ENCODE results near the gene DAB1.

DAB1 gene

DNA sequence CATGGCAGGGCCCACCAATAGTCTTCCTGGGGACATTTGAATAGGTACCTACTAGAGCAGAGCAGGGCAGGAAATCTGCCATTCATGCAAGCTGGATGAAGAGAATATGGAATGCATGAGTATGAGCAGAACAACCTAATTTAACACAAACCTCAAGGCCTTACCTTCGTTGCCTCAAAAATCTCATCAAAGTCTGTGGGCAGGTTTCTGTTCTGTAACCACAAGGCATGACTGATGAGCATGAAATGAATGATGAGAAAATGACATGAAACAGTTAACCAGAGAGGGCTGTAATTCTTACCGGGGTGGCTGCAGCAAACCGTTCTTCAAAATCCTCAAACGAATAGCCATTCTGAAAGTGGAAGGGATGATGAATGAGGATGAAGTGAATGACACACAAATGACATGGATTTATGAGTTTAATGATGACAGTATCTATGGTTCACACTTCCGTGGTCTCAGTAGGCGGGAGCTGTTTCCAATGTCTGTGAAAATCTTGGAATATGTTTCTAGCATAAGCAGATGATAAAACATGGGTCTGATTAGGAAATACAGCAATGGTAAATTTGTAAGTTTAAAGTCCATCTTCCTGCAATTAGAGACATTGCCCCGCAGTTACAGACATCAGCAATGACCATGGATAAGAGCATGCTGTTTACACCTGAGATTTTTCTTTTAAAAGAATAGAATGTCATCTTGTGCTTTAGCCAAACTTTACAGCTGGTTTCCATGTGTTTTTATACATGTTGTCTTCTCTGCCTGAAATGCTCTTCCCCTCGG, 390.4 kb downstream of the DAB1 start:
- no peak overlapping the region for H3K4me3 ChIP-seq (ENCODE audit: control insufficient read depth in 1 of 7, extremely low read depth in 1 of 7, insufficient read depth in 4 of 7, low read depth in 2 of 7, low read length in 6 of 7)
- H3K27me3 ChIP-seq (replicated peaks in 2 of 5; ENCODE audit: control insufficient read depth in 4 of 5, insufficient read depth in 5 of 5, low read length in 4 of 5): peaks cover 0 to 2% (median 0%) of the 10 kb centered on the region in 5 experiments
- no peak overlapping the region for H3K27ac ChIP-seq (ENCODE audit: insufficient read depth in 1 of 2, low read depth in 1 of 2, low read length in 2 of 2, poor library complexity in 1 of 2, severe bottlenecking in 2 of 2)
- ChIA-PET CTCF (no interaction called here), POLR2A (no interaction called here)
- WGBS (ENCODE audit: insufficient coverage): 84% methylated on average over 5 of the region's 8 CpGs
- no peak for DNase-seq
- no peaks in the 10 kb centered on the region for H3K36me3 ChIP-seq (ENCODE audit: control insufficient read depth in 4 of 4, insufficient read depth in 4 of 4, low read length in 3 of 4)
- H3K9me3 ChIP-seq (ENCODE audit: control extremely low read depth in 1 of 5, control insufficient read depth in 4 of 5, insufficient read depth in 2 of 5, low read depth in 1 of 5, low read length in 4 of 5): peaks cover 0 to 5% (median 2%) of the 10 kb centered on the region in 5 experiments
- no peaks in the 10 kb centered on the region for H3K4me1 ChIP-seq (ENCODE audit: control extremely low read depth in 1 of 4, control insufficient read depth in 4 of 4, insufficient read depth in 4 of 4, low read length in 3 of 4)

- H3K4me3 ChIP-seq (ENCODE audit: control insufficient read depth in 1 of 7, extremely low read depth in 1 of 7, insufficient read depth in 4 of 7, low read depth in 2 of 7, low read length in 6 of 7): no peak overlapping the region
- DNase-seq: no peak
Measured at GRCh38 chr1:57026624-57027354, 397.1 kb downstream of the DAB1 start.

DNA sequence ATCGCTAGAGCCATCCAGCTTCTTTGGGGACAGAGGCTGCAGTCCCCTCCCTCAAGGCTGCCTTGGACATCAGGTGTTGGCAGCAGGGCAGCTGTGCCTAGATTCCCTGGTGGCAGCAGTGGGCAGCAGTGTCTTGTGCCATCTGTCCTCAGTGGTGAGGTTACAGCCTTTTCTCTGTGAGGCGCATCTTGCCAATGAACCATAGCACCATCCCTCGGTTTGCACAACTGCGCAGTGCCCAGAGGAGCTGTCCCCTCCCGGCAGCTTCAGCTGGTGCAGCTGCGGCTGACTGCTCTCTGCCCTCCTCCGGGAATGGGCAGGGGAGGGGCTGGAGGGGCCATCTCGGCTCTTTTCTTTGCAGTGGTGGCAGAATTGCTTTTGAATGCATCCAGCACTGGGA, 399.0 kb downstream of the DAB1 start:
- 80% methylated on average over 6 of the region's 8 CpGs for whole genome bisulfite sequencing (ENCODE audit: insufficient coverage)
- Histone ChIP-seq H3K4me1 (ENCODE audit: control extremely low read depth in 1 of 4, control insufficient read depth in 4 of 4, insufficient read depth in 4 of 4, low read length in 3 of 4) (no peaks in the 10 kb centered on the region), H3K27ac (ENCODE audit: insufficient read depth in 1 of 2, low read depth in 1 of 2, low read length in 2 of 2, poor library complexity in 1 of 2, severe bottlenecking in 2 of 2) (no peak overlapping the region), H3K36me3 (ENCODE audit: control insufficient read depth in 4 of 4, insufficient read depth in 4 of 4, low read length in 3 of 4) (no peaks in the 10 kb centered on the region), H3K27me3 (replicated peaks in 2 of 5; ENCODE audit: control insufficient read depth in 4 of 5, insufficient read depth in 5 of 5, low read length in 4 of 5) (peaks cover 0 to 6% (median 0%) of the 10 kb centered on the region in 5 experiments), H3K4me3 (ENCODE audit: control insufficient read depth in 1 of 7, extremely low read depth in 1 of 7, insufficient read depth in 4 of 7, low read depth in 2 of 7, low read length in 6 of 7) (no peak overlapping the region), H3K9me3 (ENCODE audit: control extremely low read depth in 1 of 5, control insufficient read depth in 4 of 5, insufficient read depth in 2 of 5, low read depth in 1 of 5, low read length in 4 of 5) (peaks cover 0 to 5% (median 1%) of the 10 kb centered on the region in 5 experiments)
- CTCF ChIA-PET: no interaction called here
- POLR2A ChIA-PET: no interaction called here
- no peak for DNase-seq

More at GRCh38 chr1:57026624-57027354, 397.1 kb downstream of the DAB1 start:
- Histone ChIP-seq H3K9me3 (ENCODE audit: control extremely low read depth in 1 of 5, control insufficient read depth in 4 of 5, insufficient read depth in 2 of 5, low read depth in 1 of 5, low read length in 4 of 5) (peaks cover 0 to 5% (median 2%) of the 10 kb centered on the region in 5 experiments), H3K4me1 (ENCODE audit: control extremely low read depth in 1 of 4, control insufficient read depth in 4 of 4, insufficient read depth in 4 of 4, low read length in 3 of 4) (no peaks in the 10 kb centered on the region), H3K27me3 (replicated peaks in 2 of 5; ENCODE audit: control insufficient read depth in 4 of 5, insufficient read depth in 5 of 5, low read length in 4 of 5) (peaks cover 0 to 6% (median 0%) of the 10 kb centered on the region in 5 experiments), H3K36me3 (ENCODE audit: control insufficient read depth in 4 of 4, insufficient read depth in 4 of 4, low read length in 3 of 4) (no peaks in the 10 kb centered on the region), H3K27ac (ENCODE audit: insufficient read depth in 1 of 2, low read depth in 1 of 2, low read length in 2 of 2, poor library complexity in 1 of 2, severe bottlenecking in 2 of 2) (no peak overlapping the region)
- CTCF ChIA-PET: no interaction called here
- POLR2A ChIA-PET: no interaction called here
- WGBS (ENCODE audit: insufficient coverage): 88% methylated on average over 4 of the region's 4 CpGs

DNA sequence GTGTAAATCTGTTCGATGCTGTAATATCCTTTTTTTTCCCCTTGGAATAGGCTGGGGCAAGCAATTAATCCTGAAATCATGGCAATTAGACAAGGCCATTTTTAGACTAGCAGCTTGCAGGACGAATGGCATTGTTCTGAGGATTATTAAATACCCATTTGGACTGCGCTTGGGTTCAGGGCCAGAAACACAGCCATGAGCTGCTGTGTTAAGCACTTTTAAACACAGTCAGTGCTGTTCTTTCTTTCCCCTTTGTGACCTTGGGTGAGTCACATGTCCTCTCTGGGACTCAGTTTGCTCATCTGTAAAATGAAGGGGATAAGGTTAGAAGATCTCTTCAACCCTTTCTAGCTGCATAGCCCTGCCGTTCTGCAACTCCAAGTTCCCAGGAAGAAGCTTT, 399.4 kb downstream of the DAB1 start:
- CTCF ChIA-PET: no interaction called here
- DNase-seq: no peak
- peaks cover 0 to 4% (median 1%) of the 10 kb centered on the region in 5 experiments for H3K9me3 ChIP-seq (ENCODE audit: control extremely low read depth in 1 of 5, control insufficient read depth in 4 of 5, insufficient read depth in 2 of 5, low read depth in 1 of 5, low read length in 4 of 5)
- H3K4me3 ChIP-seq (ENCODE audit: control insufficient read depth in 1 of 7, extremely low read depth in 1 of 7, insufficient read depth in 4 of 7, low read depth in 2 of 7, low read length in 6 of 7): no peak overlapping the region
- peaks cover 0 to 6% (median 0%) of the 10 kb centered on the region in 5 experiments for H3K27me3 ChIP-seq (replicated peaks in 2 of 5; ENCODE audit: control insufficient read depth in 4 of 5, insufficient read depth in 5 of 5, low read length in 4 of 5)
- POLR2A ChIA-PET: no interaction called here
- H3K36me3 ChIP-seq (ENCODE audit: control insufficient read depth in 4 of 4, insufficient read depth in 4 of 4, low read length in 3 of 4): no peaks in the 10 kb centered on the region
- no peaks in the 10 kb centered on the region for H3K4me1 ChIP-seq (ENCODE audit: control extremely low read depth in 1 of 4, control insufficient read depth in 4 of 4, insufficient read depth in 4 of 4, low read length in 3 of 4)
- 89% methylated on average over 4 of the region's 4 CpGs for WGBS (ENCODE audit: insufficient coverage)
- no peak overlapping the region for H3K27ac ChIP-seq (ENCODE audit: insufficient read depth in 1 of 2, low read depth in 1 of 2, low read length in 2 of 2, poor library complexity in 1 of 2, severe bottlenecking in 2 of 2)

GRCh38 chr1:57020216-57020615, 403.6 kb downstream of the DAB1 start:
- Histone ChIP-seq H3K9me3 (ENCODE audit: control extremely low read depth in 1 of 5, control insufficient read depth in 4 of 5, insufficient read depth in 2 of 5, low read depth in 1 of 5, low read length in 4 of 5) (peaks cover 0 to 1% (median 0%) of the 10 kb centered on the region in 5 experiments), H3K36me3 (ENCODE audit: control insufficient read depth in 4 of 4, insufficient read depth in 4 of 4, low read length in 3 of 4) (no peaks in the 10 kb centered on the region), H3K27ac (ENCODE audit: insufficient read depth in 1 of 2, low read depth in 1 of 2, low read length in 2 of 2, poor library complexity in 1 of 2, severe bottlenecking in 2 of 2) (no peak overlapping the region), H3K4me1 (ENCODE audit: control extremely low read depth in 1 of 4, control insufficient read depth in 4 of 4, insufficient read depth in 4 of 4, low read length in 3 of 4) (no peaks in the 10 kb centered on the region), H3K27me3 (replicated peaks in 2 of 5; ENCODE audit: control insufficient read depth in 4 of 5, insufficient read depth in 5 of 5, low read length in 4 of 5) (peaks cover 0 to 6% (median 0%) of the 10 kb centered on the region in 5 experiments), H3K4me3 (ENCODE audit: control insufficient read depth in 1 of 7, extremely low read depth in 1 of 7, insufficient read depth in 4 of 7, low read depth in 2 of 7, low read length in 6 of 7) (no peak overlapping the region)
- DNase-seq: no peak
- CTCF ChIA-PET: no interaction called here
- POLR2A ChIA-PET: no interaction called here
- 100% methylated on average over 1 of the region's 1 CpG for WGBS (ENCODE audit: insufficient coverage)

GRCh38 chr1:57019236-57019839, 404.5 kb downstream of the DAB1 start:
- Histone ChIP-seq H3K9me3 (ENCODE audit: control extremely low read depth in 1 of 5, control insufficient read depth in 4 of 5, insufficient read depth in 2 of 5, low read depth in 1 of 5, low read length in 4 of 5) (peaks cover 0 to 1% (median 0%) of the 10 kb centered on the region in 5 experiments), H3K4me3 (ENCODE audit: control insufficient read depth in 1 of 7, extremely low read depth in 1 of 7, insufficient read depth in 4 of 7, low read depth in 2 of 7, low read length in 6 of 7) (no peak overlapping the region), H3K27ac (ENCODE audit: insufficient read depth in 1 of 2, low read depth in 1 of 2, low read length in 2 of 2, poor library complexity in 1 of 2, severe bottlenecking in 2 of 2) (no peak overlapping the region), H3K27me3 (replicated peaks in 2 of 5; ENCODE audit: control insufficient read depth in 4 of 5, insufficient read depth in 5 of 5, low read length in 4 of 5) (no peaks in the 10 kb centered on the region), H3K4me1 (ENCODE audit: control extremely low read depth in 1 of 4, control insufficient read depth in 4 of 4, insufficient read depth in 4 of 4, low read length in 3 of 4) (no peaks in the 10 kb centered on the region), H3K36me3 (ENCODE audit: control insufficient read depth in 4 of 4, insufficient read depth in 4 of 4, low read length in 3 of 4) (no peaks in the 10 kb centered on the region)
- WGBS (ENCODE audit: insufficient coverage): 98% methylated on average over 4 of the region's 5 CpGs
- CTCF ChIA-PET: no interaction called here
- POLR2A ChIA-PET: no interaction called here
- no peak for DNase-seq

GRCh38 chr1:57018119-57018518, 405.7 kb downstream of the DAB1 start:
- CTCF ChIA-PET: no interaction called here

More at GRCh38 chr1:57018119-57018518, 405.7 kb downstream of the DAB1 start:
- Histone ChIP-seq H3K4me3 (ENCODE audit: control insufficient read depth in 1 of 7, extremely low read depth in 1 of 7, insufficient read depth in 4 of 7, low read depth in 2 of 7, low read length in 6 of 7) (no peak overlapping the region), H3K27ac (ENCODE audit: insufficient read depth in 1 of 2, low read depth in 1 of 2, low read length in 2 of 2, poor library complexity in 1 of 2, severe bottlenecking in 2 of 2) (no peak overlapping the region), H3K36me3 (ENCODE audit: control insufficient read depth in 4 of 4, insufficient read depth in 4 of 4, low read length in 3 of 4) (no peaks in the 10 kb centered on the region), H3K4me1 (ENCODE audit: control extremely low read depth in 1 of 4, control insufficient read depth in 4 of 4, insufficient read depth in 4 of 4, low read length in 3 of 4) (no peaks in the 10 kb centered on the region), H3K27me3 (replicated peaks in 2 of 5; ENCODE audit: control insufficient read depth in 4 of 5, insufficient read depth in 5 of 5, low read length in 4 of 5) (no peaks in the 10 kb centered on the region), H3K9me3 (ENCODE audit: control extremely low read depth in 1 of 5, control insufficient read depth in 4 of 5, insufficient read depth in 2 of 5, low read depth in 1 of 5, low read length in 4 of 5) (peaks cover 0 to 1% (median 0%) of the 10 kb centered on the region in 5 experiments)
- no peak for DNase-seq
- 100% methylated on average over 1 of the region's 2 CpGs for WGBS (ENCODE audit: insufficient coverage)
- POLR2A ChIA-PET: no interaction called here
